ENCODE measurements around the gene MORN3.
"Not testable (repeated sequence)": the region's sequence is repeated elsewhere in the genome, so short reads cannot be mapped to it uniquely, and the experiment has no call there.

MORN3 gene

GRCh38 chr12:121638298-121639202 is 30.9 kb downstream of the MORN3 start:
- DNase-seq (ENCODE audit: low read depth in 2 of 2): no peak

GRCh38 chr12:121637231-121637914 is 32.1 kb downstream of the MORN3 start:
- peak; percentile 31 to 34 for DNase-seq (ENCODE audit: low read depth in 2 of 2)

GRCh38 chr12:121634836-121635235 is 34.6 kb downstream of the MORN3 start:
- DNase-seq (ENCODE audit: low read depth in 2 of 2): no peak

GRCh38 chr12:121633833-121634196 is 35.6 kb downstream of the MORN3 start:
- DNase-seq (ENCODE audit: low read depth in 2 of 2): not testable (repeated sequence)

GRCh38 chr12:121632069-121632970 is 37.1 kb downstream of the MORN3 start:
- no peak for DNase-seq (ENCODE audit: low read depth in 2 of 2)

GRCh38 chr12:121630791-121631355 is 38.6 kb downstream of the MORN3 start:
- DNase-seq (ENCODE audit: low read depth in 2 of 2): no peak

GRCh38 chr12:121628536-121628935 is 40.9 kb downstream of the MORN3 start:
- no peak for DNase-seq (ENCODE audit: low read depth in 2 of 2)

GRCh38 chr12:121628037-121628436 is 41.4 kb downstream of the MORN3 start:
- no peak for DNase-seq (ENCODE audit: low read depth in 2 of 2)

- peak; percentile 81 to 83 for DNase-seq (ENCODE audit: low read depth in 2 of 2)
These were observed 42.4 kb downstream of the MORN3 start for GRCh38 chr12:121626853-121627640.

GRCh38 chr12:121626087-121626852 is 43.2 kb downstream of the MORN3 start, which contains the start of gene ORAI1:
Gene ORAI1 (plus strand): TSS chr12:121626530.
- DNase-seq (ENCODE audit: low read depth in 2 of 2): peak; percentile 95 to 96

GRCh38 chr12:121620333-121620891 is 49.0 kb downstream of the MORN3 start:
- DNase-seq (ENCODE audit: low read depth in 2 of 2): no peak

- DNase-seq (ENCODE audit: low read depth in 2 of 2): no peak
These were observed 50.7 kb downstream of the MORN3 start for GRCh38 chr12:121618659-121619233.

GRCh38 chr12:121614872-121615467 is 54.5 kb downstream of the MORN3 start:
- DNase-seq (ENCODE audit: low read depth in 2 of 2): no peak

GRCh38 chr12:121613462-121613861 is 56.0 kb downstream of the MORN3 start:
- DNase-seq (ENCODE audit: low read depth in 2 of 2): no peak

- DNase-seq (ENCODE audit: low read depth in 2 of 2): peak in 1 of 2 donors; percentile 27
These were observed 58.1 kb downstream of the MORN3 start for GRCh38 chr12:121611306-121611705.

GRCh38 chr12:121610239-121611149 is 59.0 kb downstream of the MORN3 start:
- no peak for DNase-seq (ENCODE audit: low read depth in 2 of 2)

- no peak for DNase-seq (ENCODE audit: low read depth in 2 of 2)
These were observed 61.2 kb downstream of the MORN3 start for GRCh38 chr12:121608301-121608700.

- no peak for DNase-seq (ENCODE audit: low read depth in 2 of 2)
These were observed 65.9 kb downstream of the MORN3 start for GRCh38 chr12:121603581-121603980.
